OCI-LY1 (cell line): ENCODE data around the gene REV3L.

Source experiments
- H2AFZ ChIP-seq: fragments of 200-600 bp; sonication (generic), shearing (Covaris generic); 2 replicates; pipeline ENCODE4 v1.6.0; 2014; ENCODE audit warnings: antibody characterized with exemption, mild to moderate bottlenecking, low read length
- H3F3A ChIP-seq: fragments of 200-600 bp; sonication (generic), shearing (Covaris generic); 2 replicates; pipeline ENCODE4 v1.6.0; 2014; ENCODE audit warnings: mild to moderate bottlenecking, antibody characterized with exemption, low read length, moderate library complexity; ENCODE audit not compliant: insufficient read depth
- H3K27ac ChIP-seq: fragments of 200-600 bp; sonication (generic); 2 replicates; pipeline ENCODE4 v1.5.1; 2014; ENCODE audit warnings: low read length, mixed run types, mild to moderate bottlenecking, low read depth; ENCODE audit not compliant: poor library complexity, severe bottlenecking
- H3K27me3 ChIP-seq: fragments of 200-600 bp; sonication (generic); 2 replicates; pipeline ENCODE4 v1.6.0; 2014; ENCODE audit warnings: antibody characterized with exemption, mild to moderate bottlenecking, low read length, moderate library complexity; ENCODE audit not compliant: insufficient read depth
- H3K36me3 ChIP-seq: fragments of 200-600 bp; sonication (generic); 2 replicates; pipeline ENCODE4 v1.6.1; 2014; ENCODE audit warnings: mild to moderate bottlenecking, antibody characterized with exemption, low read length, moderate library complexity, mixed read lengths; ENCODE audit not compliant: insufficient read depth
- H3K4me1 ChIP-seq: fragments of 200-600 bp; sonication (generic); 2 replicates; pipeline ENCODE4 v1.5.1; 2014; ENCODE audit warnings: mild to moderate bottlenecking, low read length, moderate library complexity; ENCODE audit not compliant: insufficient read depth, severe bottlenecking
- H3K4me2 ChIP-seq: fragments of 200-600 bp; sonication (generic), shearing (Covaris generic); 2 replicates; pipeline ENCODE4 v1.6.1; 2014; ENCODE audit warnings: low read length
- H3K4me3 ChIP-seq: fragments of 200-600 bp; sonication (generic); 2 replicates; pipeline ENCODE4 v1.5.1; 2014; ENCODE audit warnings: low read length, low read depth, mild to moderate bottlenecking, mixed read lengths; ENCODE audit not compliant: poor library complexity, severe bottlenecking
- H3K79me2 ChIP-seq: fragments of 200-600 bp; shearing (Covaris generic); 2 replicates; pipeline ENCODE4 v1.6.1; 2016; ENCODE audit warnings: mixed run types, low read length, mixed read lengths; ENCODE audit not compliant: insufficient read depth
- H3K9ac ChIP-seq: fragments of 200-600 bp; sonication (generic), shearing (Covaris generic); 2 replicates; pipeline ENCODE4 v1.6.1; 2014; ENCODE audit warnings: mild to moderate bottlenecking, low read length, mixed read lengths
- H3K9me2 ChIP-seq: fragments of 200-600 bp; sonication (generic), shearing (Covaris generic); 2 replicates; pipeline ENCODE4 v1.6.1; 2014; ENCODE audit warnings: low read depth, mild to moderate bottlenecking, low read length, mixed read lengths
- H3K9me3 ChIP-seq: fragments of 200-600 bp; shearing (Covaris generic); 2 replicates; pipeline ENCODE4 v1.6.1; 2014; ENCODE audit warnings: low read length, mixed read lengths
- H4K20me1 ChIP-seq: fragments of 200-600 bp; sonication (generic), shearing (Covaris generic); 2 replicates; pipeline ENCODE4 v1.6.0; 2016; ENCODE audit warnings: mild to moderate bottlenecking, low read length; ENCODE audit not compliant: insufficient read depth
- EZH2 ChIP-seq: fragments of 200-600 bp; sonication (generic), shearing (Covaris generic); IDR thresholded peaks from 2 replicates; pipeline ENCODE4 v1.8.0; 2017; ENCODE audit warnings: borderline replicate concordance, mixed run types, mild to moderate bottlenecking, antibody characterized with exemption, low read length, moderate library complexity, mixed read lengths
- TF ChIP-seq, protein P1 (sequence below): fragments of 200-600 bp; sonication (generic), shearing (Covaris generic); IDR thresholded peaks from 2 replicates; pipeline ENCODE4 v1.5.1; 2017; ENCODE audit warnings: mild to moderate bottlenecking, antibody characterized with exemption, low read length, moderate library complexity, mixed read lengths

REV3L gene

DNA sequence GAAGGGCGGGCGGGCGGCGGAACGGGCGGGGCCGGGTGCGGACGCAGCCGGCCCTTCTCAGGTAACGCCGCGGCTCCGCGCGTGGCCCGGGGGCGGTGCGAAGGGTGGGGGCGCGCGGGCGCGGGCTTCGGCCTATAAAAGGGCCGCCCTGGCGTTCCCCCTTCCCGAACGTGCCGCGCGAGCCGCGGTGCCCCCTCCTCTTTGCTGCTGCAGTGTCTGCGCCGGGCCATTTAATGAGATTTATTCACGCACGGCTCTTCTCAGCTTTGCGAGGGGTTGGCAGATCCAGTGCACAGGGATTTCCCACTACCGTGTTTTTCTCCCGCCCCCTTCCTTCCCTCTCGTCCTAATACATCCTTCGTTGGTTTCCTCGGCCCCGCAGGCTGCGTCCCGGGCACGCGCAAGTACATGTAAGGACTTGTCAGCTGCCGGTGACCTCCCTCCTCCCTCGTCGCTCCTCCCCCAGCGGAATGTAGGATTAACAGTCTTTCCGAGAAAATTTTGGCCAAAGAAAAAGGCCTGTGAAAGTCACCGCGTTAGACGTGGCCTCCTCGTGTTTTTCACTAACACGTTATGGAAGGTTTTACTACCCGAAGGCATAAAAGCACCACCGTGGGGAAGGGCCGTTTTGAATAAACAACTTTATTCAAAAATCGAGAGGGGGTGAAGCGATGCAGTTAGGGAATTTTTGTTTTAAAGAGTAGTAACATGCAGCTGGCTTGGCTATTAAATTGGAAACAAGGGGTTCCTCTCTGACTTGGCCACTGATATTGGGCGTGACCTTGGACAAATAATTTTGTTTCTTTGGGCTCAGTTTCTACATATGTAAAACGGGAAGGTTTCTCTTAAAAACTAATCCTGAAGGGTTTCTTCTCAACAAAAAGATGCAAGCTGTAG is 966 bp upstream of the REV3L start:
- H3K27ac ChIP-seq = peak overlapping the region; percentile 99
- H4K20me1 ChIP-seq = no peaks in the 10 kb centered on the region
- peaks cover 41% of the 10 kb centered on the region for H3K79me2 ChIP-seq
- no peaks in the 10 kb centered on the region for H3K9me2 ChIP-seq
- TF ChIP-seq, protein P1, sequence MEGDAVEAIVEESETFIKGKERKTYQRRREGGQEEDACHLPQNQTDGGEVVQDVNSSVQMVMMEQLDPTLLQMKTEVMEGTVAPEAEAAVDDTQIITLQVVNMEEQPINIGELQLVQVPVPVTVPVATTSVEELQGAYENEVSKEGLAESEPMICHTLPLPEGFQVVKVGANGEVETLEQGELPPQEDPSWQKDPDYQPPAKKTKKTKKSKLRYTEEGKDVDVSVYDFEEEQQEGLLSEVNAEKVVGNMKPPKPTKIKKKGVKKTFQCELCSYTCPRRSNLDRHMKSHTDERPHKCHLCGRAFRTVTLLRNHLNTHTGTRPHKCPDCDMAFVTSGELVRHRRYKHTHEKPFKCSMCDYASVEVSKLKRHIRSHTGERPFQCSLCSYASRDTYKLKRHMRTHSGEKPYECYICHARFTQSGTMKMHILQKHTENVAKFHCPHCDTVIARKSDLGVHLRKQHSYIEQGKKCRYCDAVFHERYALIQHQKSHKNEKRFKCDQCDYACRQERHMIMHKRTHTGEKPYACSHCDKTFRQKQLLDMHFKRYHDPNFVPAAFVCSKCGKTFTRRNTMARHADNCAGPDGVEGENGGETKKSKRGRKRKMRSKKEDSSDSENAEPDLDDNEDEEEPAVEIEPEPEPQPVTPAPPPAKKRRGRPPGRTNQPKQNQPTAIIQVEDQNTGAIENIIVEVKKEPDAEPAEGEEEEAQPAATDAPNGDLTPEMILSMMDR = no peak
- TF ChIP-seq EZH2 = no peak
- H3K9ac ChIP-seq = peak overlapping the region; percentile 99
- no peaks in the 10 kb centered on the region for H3F3A ChIP-seq
- peak overlapping the region; percentile 24; the same call in 1 of the 2 replicates for H2AFZ ChIP-seq
- no peaks in the 10 kb centered on the region for H3K27me3 ChIP-seq
- no peaks in the 10 kb centered on the region for H3K9me3 ChIP-seq
- peaks cover 18% of the 10 kb centered on the region for H3K36me3 ChIP-seq
- peak overlapping the region; percentile 73 for H3K4me3 ChIP-seq
- H3K4me2 ChIP-seq = peak overlapping the region; percentile 87
- H3K4me1 ChIP-seq = peaks cover 43% of the 10 kb centered on the region

DNA sequence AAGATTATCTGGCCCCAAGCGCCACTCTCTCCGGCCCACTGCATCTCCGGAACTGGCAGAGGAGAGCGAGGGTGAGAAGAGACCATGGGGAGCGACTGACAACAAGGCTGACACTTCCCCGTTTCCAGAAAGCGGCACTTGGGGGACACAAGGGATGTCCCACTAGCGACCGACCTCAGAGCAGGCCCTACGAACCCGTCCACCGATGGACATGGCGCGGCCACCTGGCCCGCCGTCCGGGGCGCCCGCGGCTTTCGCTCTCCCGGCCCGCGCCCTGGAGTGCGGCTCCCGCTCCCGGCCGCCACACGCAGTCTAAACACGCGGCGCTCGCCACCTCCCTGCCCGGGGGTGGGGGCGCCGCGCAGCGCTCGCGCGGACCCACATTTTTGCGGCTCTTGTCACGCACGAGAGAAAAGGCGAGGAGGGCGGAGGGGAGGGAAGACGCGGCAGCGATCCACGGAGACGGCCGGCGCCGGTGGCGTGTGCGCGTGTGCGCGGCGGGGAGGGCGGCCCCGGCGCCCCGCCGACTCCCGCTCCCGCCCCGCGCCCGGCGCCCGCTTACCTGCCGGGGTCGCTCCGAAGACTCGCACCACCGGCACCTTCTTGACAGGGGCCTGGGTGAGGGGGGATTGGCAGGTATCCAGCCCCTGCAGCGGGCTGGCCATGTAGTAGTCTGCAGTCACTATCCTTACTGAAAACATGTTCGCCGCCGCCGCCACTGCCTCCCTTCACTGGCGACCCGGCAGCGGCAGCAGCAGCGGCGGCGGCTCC is 645 bp downstream of the REV3L start:
- Histone ChIP-seq H3K4me3 (peak overlapping the region; percentile 73), H3K36me3 (peaks cover 11% of the 10 kb centered on the region), H3K27me3 (no peaks in the 10 kb centered on the region), H2AFZ (no peak overlapping the region), H4K20me1 (no peaks in the 10 kb centered on the region), H3K27ac (peak overlapping the region; percentile 99), H3F3A (no peaks in the 10 kb centered on the region), H3K9me3 (no peaks in the 10 kb centered on the region), H3K79me2 (peaks cover 57% of the 10 kb centered on the region), H3K4me1 (peaks cover 52% of the 10 kb centered on the region), H3K9ac (peak overlapping the region; percentile 99), H3K9me2 (no peaks in the 10 kb centered on the region), H3K4me2 (peak overlapping the region; percentile 87)
- TF ChIP-seq EZH2 = no peak

DNA sequence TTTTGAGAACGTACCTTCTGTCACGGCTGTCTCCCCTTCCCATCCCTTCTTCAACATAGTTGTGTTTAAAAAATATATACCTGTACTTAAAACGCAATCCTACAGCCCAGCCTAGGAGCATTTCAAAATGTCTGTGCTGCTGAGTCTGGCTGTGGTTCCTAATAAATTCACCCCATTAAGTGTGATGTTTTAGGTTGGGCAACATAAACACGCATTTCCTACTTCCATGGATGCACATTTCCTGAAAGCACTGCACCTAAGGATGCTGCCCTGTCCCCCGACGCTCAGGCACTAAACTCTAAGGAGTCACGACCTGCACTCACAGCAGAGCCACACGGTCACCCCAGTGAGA is 1.2 kb downstream of the REV3L start:
- Histone ChIP-seq H3K9ac (peak overlapping the region; percentile 99), H3K4me3 (peak overlapping the region; percentile 73), H3K36me3 (peaks cover 8% of the 10 kb centered on the region), H4K20me1 (no peaks in the 10 kb centered on the region), H3K9me2 (no peaks in the 10 kb centered on the region), H3K4me1 (peaks cover 57% of the 10 kb centered on the region), H3K79me2 (peaks cover 63% of the 10 kb centered on the region), H2AFZ (no peak overlapping the region), H3K27me3 (no peaks in the 10 kb centered on the region), H3K27ac (peak overlapping the region; percentile 99), H3F3A (no peaks in the 10 kb centered on the region), H3K4me2 (peak overlapping the region; percentile 87), H3K9me3 (no peaks in the 10 kb centered on the region)
- TF ChIP-seq, protein P1 = no peak
- TF ChIP-seq EZH2 = no peak
